Left lung (tissue), 10 donors: ENCODE results near the gene PKHD1. TPM values are rescaled to one million over a fixed set of nuclear protein-coding genes. Genes with fewer than 3 reads are reported as not detected.

ENCODE experiments used
- ATAC-seq: fragments of 200-7000 bp; cut with Tn5 transposase; one replicate; pipeline ENCODE4 v1.9.1; 2020; ENCODE audit warnings: moderate library complexity
- DNase-seq, 4 donors: peaks; one replicate each; pipeline ENCODE4 v3.0.0-alpha.2; 2013 to 2020
- H3K27ac ChIP-seq, 2 donors: fragments of 200-600 bp; sonication (generic) in 1 of 2; one replicate each; pipeline versions ENCODE4 v1.5.0 to v1.8.0; 2020 to 2021
- H3K27me3 ChIP-seq, 2 donors: fragments of 200-600 bp; sonication (generic) in 1 of 2; one replicate each; pipeline versions ENCODE4 v1.5.0 to v1.8.0; 2020 to 2021
- H3K36me3 ChIP-seq, 2 donors: fragments of 200-600 bp; sonication (generic) in 1 of 2; one replicate each; pipeline versions ENCODE4 v1.5.0 to v1.8.0; 2020 to 2021
- H3K4me1 ChIP-seq, 2 donors: fragments of 200-600 bp; one replicate each; pipeline ENCODE4 v1.8.0; 2021
- H3K4me3 ChIP-seq, 2 donors: fragments of 200-600 bp; sonication (generic) in 1 of 2; one replicate each; pipeline versions ENCODE4 v1.5.0 to v1.8.0; 2020 to 2021; ENCODE audit warnings: mild to moderate bottlenecking in 1 of 2
- H3K9me3 ChIP-seq, 2 donors: fragments of 200-600 bp; sonication (generic) in 1 of 2; one replicate each; pipeline versions ENCODE4 v1.5.0 to v1.8.0; 2020 to 2021
- intact Hi-C, 2 donors: fragments of 100-400 bp; cut with DNase I; formaldehyde crosslinking; loops; one replicate each; pipeline versions ENCODE4 v1.11.2 to v1.14.2; 2022
- polyA plus RNA-seq, 6 donors: library from polyadenylated mRNA; unstranded; fragments of 120-200 nt; gene quantifications; one replicate each; pipeline ENCODE4 v1.2.1, GENCODE V29; 2013; ENCODE audit not compliant: insufficient read length in 6 of 6
- total RNA-seq, 2 donors: library from RNA; stranded (reverse); fragmentation: NEBNext Ultra II Directional; extraction: Animal tissue kit (Norgen Biotek cat#: 25700); gene quantifications; one replicate each; pipeline ENCODE4 v1.2.1, GENCODE V29; 2021
- TF ChIP-seq, protein P1 (sequence below), 2 donors: fragments of 200-600 bp; sonication (generic) in 1 of 2; IDR thresholded peaks; one replicate each; pipeline versions ENCODE4 v1.5.0 to v1.8.0; 2021; ENCODE audit warnings: antibody characterized with exemption in 2 of 2
- donor health status: DM: no; HTN: yes; CAD: no.
- donor health status: DM: no; HTN: no; CAD: no.

PKHD1 gene
- total and polyA plus RNA-seq, 8 donors, result 0.29 to 7.9 (median 6.2) TPM

GRCh38 chr6:51640021-51640420 lies 447.4 kb downstream of the PKHD1 start:
- TF ChIP-seq, protein P1, sequence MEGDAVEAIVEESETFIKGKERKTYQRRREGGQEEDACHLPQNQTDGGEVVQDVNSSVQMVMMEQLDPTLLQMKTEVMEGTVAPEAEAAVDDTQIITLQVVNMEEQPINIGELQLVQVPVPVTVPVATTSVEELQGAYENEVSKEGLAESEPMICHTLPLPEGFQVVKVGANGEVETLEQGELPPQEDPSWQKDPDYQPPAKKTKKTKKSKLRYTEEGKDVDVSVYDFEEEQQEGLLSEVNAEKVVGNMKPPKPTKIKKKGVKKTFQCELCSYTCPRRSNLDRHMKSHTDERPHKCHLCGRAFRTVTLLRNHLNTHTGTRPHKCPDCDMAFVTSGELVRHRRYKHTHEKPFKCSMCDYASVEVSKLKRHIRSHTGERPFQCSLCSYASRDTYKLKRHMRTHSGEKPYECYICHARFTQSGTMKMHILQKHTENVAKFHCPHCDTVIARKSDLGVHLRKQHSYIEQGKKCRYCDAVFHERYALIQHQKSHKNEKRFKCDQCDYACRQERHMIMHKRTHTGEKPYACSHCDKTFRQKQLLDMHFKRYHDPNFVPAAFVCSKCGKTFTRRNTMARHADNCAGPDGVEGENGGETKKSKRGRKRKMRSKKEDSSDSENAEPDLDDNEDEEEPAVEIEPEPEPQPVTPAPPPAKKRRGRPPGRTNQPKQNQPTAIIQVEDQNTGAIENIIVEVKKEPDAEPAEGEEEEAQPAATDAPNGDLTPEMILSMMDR (IDR thresholded peaks at IDR 0.05), result no peak
- Histone ChIP-seq H3K4me1 (no peaks in the 10 kb centered on the region), H3K27me3 (no peaks in the 10 kb centered on the region), H3K4me3 (no peak overlapping the region), H3K9me3 (no peaks in the 10 kb centered on the region), H3K36me3 (no peaks in the 10 kb centered on the region), H3K27ac (no peak overlapping the region)
- no peak for DNase-seq
- ATAC-seq, result no peak
- intact Hi-C loops, result no loop called here

GRCh38 chr6:51633424-51633823 lies 454.0 kb downstream of the PKHD1 start:
- ATAC-seq, result no peak
- intact Hi-C loops, result no loop called here
- H3K27me3 ChIP-seq, result no peaks in the 10 kb centered on the region
- H3K4me1 ChIP-seq, result no peaks in the 10 kb centered on the region
- no peak for DNase-seq
- H3K9me3 ChIP-seq, result no peaks in the 10 kb centered on the region
- no peak overlapping the region for H3K27ac ChIP-seq
- no peaks in the 10 kb centered on the region for H3K36me3 ChIP-seq
- TF ChIP-seq, protein P1 (IDR thresholded peaks at IDR 0.05), result no peak
- H3K4me3 ChIP-seq, result no peak overlapping the region

- TF ChIP-seq, protein P1 (IDR thresholded peaks at IDR 0.05), result no peak
- Histone ChIP-seq H3K27me3 (no peaks in the 10 kb centered on the region), H3K4me1 (no peaks in the 10 kb centered on the region), H3K27ac (no peak overlapping the region), H3K9me3 (no peaks in the 10 kb centered on the region), H3K36me3 (no peaks in the 10 kb centered on the region), H3K4me3 (no peak overlapping the region)
- intact Hi-C loops, result no loop called here
- DNase-seq, result no peak
- ATAC-seq, result no peak
These were observed 457.4 kb downstream of the PKHD1 start for GRCh38 chr6:51630011-51630410.

GRCh38 chr6:51626391-51626790 lies 461.0 kb downstream of the PKHD1 start:
- H3K36me3 ChIP-seq, result no peaks in the 10 kb centered on the region
- H3K9me3 ChIP-seq, result no peaks in the 10 kb centered on the region
- H3K4me1 ChIP-seq, result no peaks in the 10 kb centered on the region
- H3K27me3 ChIP-seq, result no peaks in the 10 kb centered on the region
- intact Hi-C loops, result no loop called here
- DNase-seq (no peak), ATAC-seq (no peak)
- H3K27ac ChIP-seq, result no peak overlapping the region
- no peak overlapping the region for H3K4me3 ChIP-seq
- TF ChIP-seq, protein P1 (IDR thresholded peaks at IDR 0.05), result no peak

DNA sequence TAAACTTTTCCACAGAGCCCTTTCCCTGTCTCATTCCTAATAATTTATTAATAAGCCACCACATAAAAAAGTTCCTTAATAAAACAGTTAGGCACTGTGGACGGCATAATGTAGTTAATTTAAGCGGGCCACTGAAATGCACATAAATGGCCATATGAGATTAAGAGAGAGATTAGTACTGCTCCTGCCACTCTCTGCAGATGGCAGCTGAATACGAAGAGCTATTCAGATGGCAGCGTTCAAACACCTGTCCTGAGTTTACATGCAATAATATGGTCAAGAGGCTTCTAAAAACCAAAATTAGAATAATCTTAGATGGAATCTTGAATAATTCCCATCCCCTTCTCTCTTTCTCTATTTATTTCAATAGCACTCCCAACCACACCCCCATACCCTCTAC lies 461.8 kb downstream of the PKHD1 start:
- no peak for DNase-seq

More for the DNA sequence above, 461.8 kb downstream of the PKHD1 start:
- Histone ChIP-seq H3K4me1 (no peaks in the 10 kb centered on the region), H3K27ac (no peak overlapping the region), H3K36me3 (no peaks in the 10 kb centered on the region), H3K27me3 (no peaks in the 10 kb centered on the region), H3K4me3 (no peak overlapping the region), H3K9me3 (no peaks in the 10 kb centered on the region)
- TF ChIP-seq, protein P1 (IDR thresholded peaks at IDR 0.05), result no peak
- intact Hi-C loops, result no loop called here
- ATAC-seq, result no peak
